Loucy (cell line): ENCODE measurements around the gene DUSP28.

Source experiments
- CTCF ChIP-seq: fragments of 200-600 bp; sonication (generic); conservative IDR thresholded peaks from 2 replicates; pipeline ENCODE4 v1.5.1; 2014; ENCODE audit warnings: mild to moderate bottlenecking, antibody characterized with exemption, low read length
- EZH2phosphoT487 ChIP-seq: fragments of 200-600 bp; IDR thresholded peaks from 2 replicates; pipeline ENCODE4 v1.6.1; 2018; ENCODE audit warnings: antibody characterized with exemption, mild to moderate bottlenecking, moderate library complexity, borderline replicate concordance

- TF ChIP-seq CTCF = no peak
- TF ChIP-seq EZH2phosphoT487 = no peak
Observed at GRCh38 chr2:240512109-240512485, 48.1 kb upstream of the DUSP28 start.
